IMR-90 (cell line): ENCODE measurements around the gene NHSL2. TPM values are rescaled to one million over a fixed set of nuclear protein-coding genes. Genes with fewer than 3 reads are reported as not detected.

Experiments
- ATAC-seq: fragments of 200-7000 bp; cut with Tn5 transposase; 2 replicates; pipeline ENCODE4 v1.9.1; 2020; ENCODE audit warnings: low read depth, mild to moderate bottlenecking, moderate library complexity
- BruUV-seq: library from RNA; stranded (reverse); fragments of 400-500 nt; replicated peaks from 2 replicates; lab custom pipeline; 2021; lab: Mats Ljungman, UMichigan
- CTCF ChIA-PET: fragments of 300-600 bp; formaldehyde crosslinking; extraction: SDS; loops from one replicate; lab custom pipeline; 2021; ENCODE audit warnings: antibody characterized with exemption; lab: Yijun Ruan, JAX
- POLR2A ChIA-PET: fragments of 300-600 bp; sonication (Branson Sonifier 250); formaldehyde crosslinking; loops from one replicate; lab custom pipeline; 2022; ENCODE audit warnings: antibody characterized with exemption; ENCODE audit not compliant: unreplicated experiment; lab: Charles Lee
- DNase-seq: peaks from one replicate; pipeline ENCODE4 v3.0.0; 2013
- H2AFZ ChIP-seq: replicated peaks from 2 replicates; pipeline ENCODE3; 2013; ENCODE audit warnings: low read length, mild to moderate bottlenecking; ENCODE audit not compliant: poor library complexity
- H2AK5ac ChIP-seq: 2 replicates; pipeline ENCODE4 v1.6.1; 2013; ENCODE audit warnings: low read depth, low read length, inconsistent platforms
- H2AK9ac ChIP-seq: replicated peaks from 2 replicates; pipeline ENCODE3; 2013; ENCODE audit warnings: mild to moderate bottlenecking, low read depth, low read length, moderate library complexity; ENCODE audit not compliant: poor library complexity
- H2BK120ac ChIP-seq: 2 replicates; pipeline ENCODE4 v1.6.1; 2013; ENCODE audit warnings: low read depth, low read length, inconsistent platforms
- H2BK15ac ChIP-seq: 3 replicates; pipeline ENCODE4 v1.6.1; 2013; ENCODE audit warnings: low read depth, low read length, inconsistent platforms
- H2BK20ac ChIP-seq: 2 replicates; pipeline ENCODE4 v1.6.1; 2013; ENCODE audit warnings: low read depth, mild to moderate bottlenecking, inconsistent platforms, low read length, moderate library complexity
- H2BK5ac ChIP-seq: 2 replicates; pipeline ENCODE4 v1.6.1; 2013; ENCODE audit warnings: mild to moderate bottlenecking, low read depth, low read length, inconsistent platforms; ENCODE audit not compliant: poor library complexity, severe bottlenecking
- H3K14ac ChIP-seq: replicated peaks from 2 replicates; pipeline ENCODE4 v1.6.1; 2013; ENCODE audit warnings: low read depth, low read length, inconsistent platforms
- H3K18ac ChIP-seq: 2 replicates; pipeline ENCODE4 v1.6.1; 2013; ENCODE audit warnings: low read depth, low read length, control low read depth
- H3K23ac ChIP-seq: 2 replicates; pipeline ENCODE4 v1.6.1; 2013; ENCODE audit warnings: low read depth, low read length, inconsistent platforms
- H3K27ac ChIP-seq: 2 replicates; pipeline ENCODE4 v1.5.1; 2013; ENCODE audit warnings: mild to moderate bottlenecking, control low read depth, low read length; ENCODE audit not compliant: insufficient read depth
- H3K27me3 ChIP-seq: 2 replicates; pipeline ENCODE4 v1.6.1; 2013; ENCODE audit warnings: low read length; ENCODE audit not compliant: control insufficient read depth, insufficient read depth
- H3K36me3 ChIP-seq: 2 replicates; pipeline ENCODE4 v1.6.1; 2013; ENCODE audit warnings: low read length, mixed read lengths; ENCODE audit not compliant: control insufficient read depth, insufficient read depth
- H3K4ac ChIP-seq: 2 replicates; pipeline ENCODE4 v1.6.1; 2013; ENCODE audit warnings: low read depth, low read length, inconsistent platforms
- H3K4me1 ChIP-seq: 2 replicates; pipeline ENCODE4 v1.6.1; 2013; ENCODE audit warnings: low read length, mixed read lengths; ENCODE audit not compliant: control insufficient read depth, insufficient read depth
- H3K4me2 ChIP-seq: 2 replicates; pipeline ENCODE4 v1.6.1; 2013; ENCODE audit warnings: low read depth, mild to moderate bottlenecking, control low read depth, low read length, moderate library complexity
- H3K4me3 ChIP-seq: 2 replicates; pipeline ENCODE4 v1.5.1; 2013; ENCODE audit warnings: low read depth, mild to moderate bottlenecking, control low read depth, low read length, moderate library complexity; ENCODE audit not compliant: insufficient read depth
- H3K56ac ChIP-seq: 2 replicates; pipeline ENCODE4 v1.6.1; 2013; ENCODE audit warnings: low read length, inconsistent platforms; ENCODE audit not compliant: insufficient read depth; ENCODE audit errors: extremely low read depth
- H3K79me1 ChIP-seq, 2 experiments: 2 replicates each; pipeline ENCODE4 v1.6.1; 2013; ENCODE audit warnings: low read length in 2 of 2, inconsistent platforms in 1 of 2, low read depth in 1 of 2
- H3K9ac ChIP-seq: 2 replicates; pipeline ENCODE4 v1.6.1; 2013; ENCODE audit warnings: low read depth, low read length, control low read depth
- H3K9me1 ChIP-seq: 2 replicates; pipeline ENCODE4 v1.6.1; 2013; ENCODE audit warnings: low read length, inconsistent platforms; ENCODE audit not compliant: insufficient read depth
- H3K9me3 ChIP-seq: 2 replicates; pipeline ENCODE4 v1.6.1; 2013; ENCODE audit warnings: low read length; ENCODE audit not compliant: control insufficient read depth, insufficient read depth
- H4K20me1 ChIP-seq: 2 replicates; pipeline ENCODE4 v1.6.1; 2013; ENCODE audit warnings: low read length, inconsistent platforms; ENCODE audit not compliant: insufficient read depth
- H4K5ac ChIP-seq: 2 replicates; pipeline ENCODE4 v1.6.1; 2013; ENCODE audit warnings: mild to moderate bottlenecking, low read depth, low read length, control low read depth
- H4K8ac ChIP-seq, 2 experiments: 2 replicates each; pipeline ENCODE4 v1.6.1; 2013; ENCODE audit warnings: low read depth in 2 of 2, low read length in 2 of 2, control low read depth in 1 of 2, inconsistent platforms in 1 of 2
- H4K91ac ChIP-seq: 2 replicates; pipeline ENCODE4 v1.6.1; 2013; ENCODE audit warnings: low read depth, low read length, inconsistent platforms; ENCODE audit not compliant: insufficient read depth
- CEBPB ChIP-seq: IDR thresholded peaks from 2 replicates; pipeline ENCODE4 v1.6.1; 2012; ENCODE audit warnings: low read depth, low read length, improper control_type of control experiment
- SMC3 ChIP-seq: fragments of 150-350 bp; IDR thresholded peaks from 2 replicates; pipeline ENCODE4 v1.6.1; 2016; ENCODE audit warnings: low read depth, mild to moderate bottlenecking, antibody characterized with exemption, low read length, moderate library complexity
- WGBS, 2 experiments: methylation state at CpG; one replicate each; pipeline versions ENCODE4 v1.1.5 to v1.1.7; 2013; ENCODE audit warnings: missing lambda C conversion rate in 2 of 2; ENCODE audit not compliant: insufficient read length in 1 of 2; ENCODE audit errors: extremely low coverage in 2 of 2; 5-methylcytosine and 5-hydroxymethylcytosine counted together
- dilution Hi-C: fragments of 300-500 bp; cut with HindIII; formaldehyde crosslinking; loops from one replicate; pipeline ENCODE4 v1.14.3; 2018; ENCODE audit warnings: low sequenced_read_pairs; ENCODE audit not compliant: unreplicated experiment
- in situ Hi-C: fragments of 300-500 bp; cut with MboI; formaldehyde crosslinking; loops from 3 replicates; pipeline ENCODE4 v1.14.3; 2019; ENCODE audit warnings: low sequenced_read_pairs, inconsistent platforms, mixed read lengths
- intact Hi-C: fragments of 100-400 bp; cut with micrococcal nuclease; formaldehyde crosslinking; loops from 2 replicates; pipeline ENCODE4 v1.10.0; 2022
- polyA plus RNA-seq, 3 experiments: library from polyadenylated mRNA; depleted of rRNA; stranded (reverse); fragments of >200 nt; gene quantifications; 2 replicates each; pipeline ENCODE4 v1.2.3, GENCODE V29; 2012; ENCODE audit warnings: low replicate concordance in 1 of 3
- total RNA-seq: library from RNA; depleted of rRNA; stranded (reverse); fragments of >200 nt; gene quantifications from 2 replicates; pipeline ENCODE4 v1.2.3, GENCODE V29; 2012
- TF ChIP-seq, protein P1 (sequence below): conservative IDR thresholded peaks from 2 replicates; pipeline ENCODE4 v1.5.1; 2012; ENCODE audit warnings: mild to moderate bottlenecking, low read depth, low read length, improper control_type of control experiment

Gene NHSL2
- total and polyA plus RNA-seq, 2 of the 4 experiments (the other 2 are of a cell fraction): 0.72 to 0.75 TPM

- in situ Hi-C loops (no loop called here), dilution Hi-C loops (no loop called here), intact Hi-C loops (no loop called here)
- Histone ChIP-seq H3K4me1 (no peaks in the 10 kb centered on the region), H3K9me1 (no peaks in the 10 kb centered on the region), H2AK9ac (no peak overlapping the region), H3K27ac (no peak overlapping the region), H3K14ac (no peak overlapping the region), H3K4me2 (no peak overlapping the region), H2BK5ac (no peak overlapping the region), H4K91ac (no peak overlapping the region), H3K56ac (no peak overlapping the region), H3K27me3 (peaks cover 61% of the 10 kb centered on the region), H4K8ac (no peak overlapping the region), H2BK120ac (no peak overlapping the region), H2AFZ (no peak overlapping the region), H4K5ac (no peak overlapping the region), H3K23ac (no peak overlapping the region), H3K4ac (no peak overlapping the region), H2BK20ac (no peak overlapping the region), H2AK5ac (no peak overlapping the region), H2BK15ac (no peak overlapping the region), H3K79me1 (no peaks in the 10 kb centered on the region), H3K4me3 (no peak overlapping the region), H3K9ac (no peak overlapping the region), H3K18ac (no peak overlapping the region), H3K9me3 (peaks cover 3% of the 10 kb centered on the region; the same call in 1 of the 2 replicates), H4K20me1 (no peaks in the 10 kb centered on the region; the same call in 1 of the 2 replicates), H3K36me3 (no peaks in the 10 kb centered on the region)
- 77% methylated on average over 2 of the region's 11 CpGs; no CpG with 5 or more reads in 1 of the 2 experiments for WGBS, 2 experiments
- TF ChIP-seq CEBPB: peak; percentile 56
- TF ChIP-seq SMC3: no peak
- TF ChIP-seq, protein P1, sequence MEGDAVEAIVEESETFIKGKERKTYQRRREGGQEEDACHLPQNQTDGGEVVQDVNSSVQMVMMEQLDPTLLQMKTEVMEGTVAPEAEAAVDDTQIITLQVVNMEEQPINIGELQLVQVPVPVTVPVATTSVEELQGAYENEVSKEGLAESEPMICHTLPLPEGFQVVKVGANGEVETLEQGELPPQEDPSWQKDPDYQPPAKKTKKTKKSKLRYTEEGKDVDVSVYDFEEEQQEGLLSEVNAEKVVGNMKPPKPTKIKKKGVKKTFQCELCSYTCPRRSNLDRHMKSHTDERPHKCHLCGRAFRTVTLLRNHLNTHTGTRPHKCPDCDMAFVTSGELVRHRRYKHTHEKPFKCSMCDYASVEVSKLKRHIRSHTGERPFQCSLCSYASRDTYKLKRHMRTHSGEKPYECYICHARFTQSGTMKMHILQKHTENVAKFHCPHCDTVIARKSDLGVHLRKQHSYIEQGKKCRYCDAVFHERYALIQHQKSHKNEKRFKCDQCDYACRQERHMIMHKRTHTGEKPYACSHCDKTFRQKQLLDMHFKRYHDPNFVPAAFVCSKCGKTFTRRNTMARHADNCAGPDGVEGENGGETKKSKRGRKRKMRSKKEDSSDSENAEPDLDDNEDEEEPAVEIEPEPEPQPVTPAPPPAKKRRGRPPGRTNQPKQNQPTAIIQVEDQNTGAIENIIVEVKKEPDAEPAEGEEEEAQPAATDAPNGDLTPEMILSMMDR: no peak
- no peak for DNase-seq
- POLR2A ChIA-PET: no interaction called here
- BruUV-seq: no TSS peak
- no peak for ATAC-seq
- CTCF ChIA-PET: no interaction called here
Measured at GRCh38 chrX:72142794-72143608, 232.4 kb downstream of the NHSL2 start.
